ENCODE results near the gene GET4. TPM values are rescaled to one million over a fixed set of nuclear protein-coding genes. Genes with fewer than 3 reads are reported as not detected.

GET4 gene
- total RNA-seq, 1 experiment from 2014 or later = 130 TPM

- peak in 1 of 2 experiments; percentile 30 for DNase-seq
- Histone ChIP-seq H3K9me3 (no peaks in the 10 kb centered on the region), H3K27me3 (replicated peaks; ENCODE audit: control insufficient read depth, insufficient read depth, low read length) (no peaks in the 10 kb centered on the region), H3K36me3 (ENCODE audit: control insufficient read depth, insufficient read depth, low read length) (no peaks in the 10 kb centered on the region; the same call in 1 of the 2 replicates), H3K4me1 (no peaks in the 10 kb centered on the region), H3K4me3 (ENCODE audit: low read depth, low read length) (no peak overlapping the region)
- H3K27me3 Mint-ChIP-seq (ENCODE audit: insufficient read depth, unreplicated experiment) = no peaks in the 10 kb centered on the region
- no peaks in the 10 kb centered on the region for H3K9me3 Mint-ChIP-seq (ENCODE audit: unreplicated experiment)
- POLR2A ChIA-PET = no interaction called here
- BruUV-seq (replicated peaks) = no TSS peak
- H3K4me3 Mint-ChIP-seq (ENCODE audit: unreplicated experiment) = no peak overlapping the region
- H3K27ac Mint-ChIP-seq (ENCODE audit: unreplicated experiment) = no peak overlapping the region
- peaks cover 28% of the 10 kb centered on the region for H3K36me3 Mint-ChIP-seq (ENCODE audit: insufficient read depth, unreplicated experiment)
- CTCF ChIA-PET = no interaction called here
- intact Hi-C loops (cut with micrococcal nuclease; ENCODE audit: unreplicated experiment) = no loop called here
- no peak for TF ChIP-seq CTCF (IDR thresholded peaks at IDR 0.05; ENCODE audit: insufficient read depth in 1 of 2, low read depth in 1 of 2, low read length in 1 of 2, severe bottlenecking in 1 of 2, unreplicated experiment in 1 of 2)
- peaks cover 6% of the 10 kb centered on the region for H3K4me1 Mint-ChIP-seq (ENCODE audit: low read depth, unreplicated experiment)
These were observed 44.2 kb downstream of the GET4 start for GRCh38 chr7:920351-921070.

DNA sequence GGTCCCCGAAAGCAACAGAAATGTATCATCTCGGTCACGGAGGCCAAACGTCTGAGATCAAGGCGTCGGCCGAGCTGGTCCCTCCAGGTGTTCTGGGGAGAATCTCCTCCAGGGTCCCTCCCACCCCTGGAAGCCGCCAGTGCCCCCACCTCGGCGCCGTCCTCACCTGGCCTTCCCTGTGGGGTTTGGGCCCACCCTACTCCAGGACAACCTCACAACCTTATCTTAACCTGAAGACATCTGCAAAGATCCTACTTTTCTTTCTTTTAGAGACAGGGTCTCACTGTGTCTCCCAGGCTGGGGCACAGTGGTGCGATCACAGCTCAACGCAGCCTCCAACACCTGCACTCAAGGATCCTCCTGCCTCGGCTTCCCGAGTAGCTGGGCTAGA is 44.7 kb downstream of the GET4 start:
- intact Hi-C loops (cut with micrococcal nuclease; ENCODE audit: unreplicated experiment) = no loop called here
- CTCF ChIA-PET = no interaction called here
- no TSS peak for BruUV-seq (replicated peaks)
- POLR2A ChIA-PET = no interaction called here
- Mint-ChIP-seq H3K27me3 (ENCODE audit: insufficient read depth, unreplicated experiment) (no peaks in the 10 kb centered on the region), H3K9me3 (ENCODE audit: unreplicated experiment) (no peaks in the 10 kb centered on the region), H3K36me3 (ENCODE audit: insufficient read depth, unreplicated experiment) (peaks cover 26% of the 10 kb centered on the region), H3K27ac (ENCODE audit: unreplicated experiment) (no peak overlapping the region), H3K4me3 (ENCODE audit: unreplicated experiment) (no peak overlapping the region), H3K4me1 (ENCODE audit: low read depth, unreplicated experiment) (peaks cover 6% of the 10 kb centered on the region)
- Histone ChIP-seq H3K4me1 (no peaks in the 10 kb centered on the region), H3K36me3 (ENCODE audit: control insufficient read depth, insufficient read depth, low read length) (peaks cover 1% of the 10 kb centered on the region; the same call in 1 of the 2 replicates), H3K4me3 (ENCODE audit: low read depth, low read length) (no peak overlapping the region), H3K9me3 (no peaks in the 10 kb centered on the region), H3K27me3 (replicated peaks; ENCODE audit: control insufficient read depth, insufficient read depth, low read length) (no peaks in the 10 kb centered on the region)
- DNase-seq = peak in 1 of 2 experiments; percentile 25
- TF ChIP-seq CTCF (IDR thresholded peaks at IDR 0.05; ENCODE audit: insufficient read depth in 1 of 2, low read depth in 1 of 2, low read length in 1 of 2, severe bottlenecking in 1 of 2, unreplicated experiment in 1 of 2) = no peak

- peak in 1 of 2 experiments; percentile 30 for DNase-seq
- POLR2A ChIA-PET = no interaction called here
- H3K4me1 Mint-ChIP-seq (ENCODE audit: low read depth, unreplicated experiment) = peaks cover 8% of the 10 kb centered on the region
- Histone ChIP-seq H3K9me3 (no peaks in the 10 kb centered on the region), H3K4me3 (ENCODE audit: low read depth, low read length) (no peak overlapping the region), H3K27me3 (replicated peaks; ENCODE audit: control insufficient read depth, insufficient read depth, low read length) (no peaks in the 10 kb centered on the region), H3K4me1 (peaks cover 5% of the 10 kb centered on the region; the same call in 1 of the 2 replicates), H3K36me3 (ENCODE audit: control insufficient read depth, insufficient read depth, low read length) (peaks cover 1% of the 10 kb centered on the region; the same call in 1 of the 2 replicates)
- no peak for TF ChIP-seq CTCF (IDR thresholded peaks at IDR 0.05; ENCODE audit: insufficient read depth in 1 of 2, low read depth in 1 of 2, low read length in 1 of 2, severe bottlenecking in 1 of 2, unreplicated experiment in 1 of 2)
- no TSS peak for BruUV-seq (replicated peaks)
- H3K36me3 Mint-ChIP-seq (ENCODE audit: insufficient read depth, unreplicated experiment) = peaks cover 20% of the 10 kb centered on the region
- intact Hi-C loops (cut with micrococcal nuclease; ENCODE audit: unreplicated experiment) = no loop called here
- no peak overlapping the region for H3K27ac Mint-ChIP-seq (ENCODE audit: unreplicated experiment)
- H3K4me3 Mint-ChIP-seq (ENCODE audit: unreplicated experiment) = no peak overlapping the region
- CTCF ChIA-PET = no interaction called here
- no peaks in the 10 kb centered on the region for H3K27me3 Mint-ChIP-seq (ENCODE audit: insufficient read depth, unreplicated experiment)
- H3K9me3 Mint-ChIP-seq (ENCODE audit: unreplicated experiment) = no peaks in the 10 kb centered on the region
These were observed 45.4 kb downstream of the GET4 start for GRCh38 chr7:921581-922333.
